ENCODE measurements around the gene KCNC1. TPM values are rescaled to one million over a fixed set of nuclear protein-coding genes. Genes with fewer than 3 reads are reported as not detected.
A peak's percentile ranks its signal among the peaks of the same experiment; 100 is the strongest.

Gene KCNC1
- total and polyA plus RNA-seq, 2 experiments from 2014 or later: 0.11 TPM; not detected in 1

- no peak for TF ChIP-seq CTCF (conservative IDR thresholded peaks at IDR 0.05; ENCODE audit: low read depth in 2 of 2)
- no peak for TF ChIP-seq STAT1 (IDR thresholded peaks at IDR 0.05; ENCODE audit: unreplicated experiment)
- no peak for TF ChIP-seq NANOG (IDR thresholded peaks at IDR 0.05; ENCODE audit: borderline replicate concordance)
- TF ChIP-seq ZNF114 (CRISPR knock-in tag; IDR thresholded peaks at IDR 0.05): no peak
- no peak for TF ChIP-seq EZH2 (IDR thresholded peaks at IDR 0.05; ENCODE audit: low read depth, unreplicated experiment)
- no peak for TF ChIP-seq REST (IDR thresholded peaks at IDR 0.05; ENCODE audit: unreplicated experiment)
- TF ChIP-seq EZH2phosphoT487 (IDR thresholded peaks at IDR 0.05; ENCODE audit: unreplicated experiment): no peak
- TF ChIP-seq ETS1 (IDR thresholded peaks at IDR 0.05): no peak
- no peak for TF ChIP-seq CREB1 (CRISPR knock-in tag; IDR thresholded peaks at IDR 0.05; ENCODE audit: low read depth)
- no peak for TF ChIP-seq ZNF331 (CRISPR knock-in tag; IDR thresholded peaks at IDR 0.05; ENCODE audit: low read depth)
- no peak for TF ChIP-seq POLR2AphosphoS5 (IDR thresholded peaks at IDR 0.05; ENCODE audit: low read depth)
Observed at GRCh38 chr11:17725174-17725573, 9.4 kb upstream of the KCNC1 start (continued).

GRCh38 chr11:17730137-17730536 lies 4.4 kb upstream of the KCNC1 start:
- DNase-seq (ENCODE audit: low spot score) (no peak), ATAC-seq (no peak)
- Histone ChIP-seq H3K9me2 (ENCODE audit: insufficient read depth) (no peaks in the 10 kb centered on the region), H3K79me2 (replicated peaks; ENCODE audit: insufficient read depth) (no peaks in the 10 kb centered on the region), H3K4me3 (no peak overlapping the region), H3K27me3 (ENCODE audit: insufficient read depth) (peaks cover 59% of the 10 kb centered on the region), H3K36me3 (ENCODE audit: insufficient read depth) (no peaks in the 10 kb centered on the region), H3F3A (replicated peaks; ENCODE audit: low read depth) (no peaks in the 10 kb centered on the region), H3K4me1 (ENCODE audit: insufficient read depth) (no peaks in the 10 kb centered on the region), H3K4me2 (no peak overlapping the region), H2AFZ (peak overlapping the region; percentile 63; the same call in 1 of the 2 replicates), H3K27ac (ENCODE audit: low read depth) (no peak overlapping the region), H4K20me1 (replicated peaks; ENCODE audit: insufficient read depth) (no peaks in the 10 kb centered on the region; the same call in 1 of the 2 replicates)
- Mint-ChIP-seq H3K36me3 (ENCODE audit: low read depth) (no peaks in the 10 kb centered on the region), H3K27me3 (ENCODE audit: insufficient read depth, low read depth, poor library complexity) (peaks cover 35% of the 10 kb centered on the region), H3K4me1 (peaks cover 10% of the 10 kb centered on the region; the same call in 2 of the 3 replicates), H3K27ac (no peak overlapping the region), H3K4me3 (no peak overlapping the region), H3K9me3 (no peaks in the 10 kb centered on the region)
- TF ChIP-seq REST (IDR thresholded peaks at IDR 0.05; ENCODE audit: unreplicated experiment) (no peak), JUNB (IDR thresholded peaks at IDR 0.05; ENCODE audit: unreplicated experiment) (no peak), EZH2phosphoT487 (IDR thresholded peaks at IDR 0.05; ENCODE audit: unreplicated experiment) (no peak), STAT1 (IDR thresholded peaks at IDR 0.05; ENCODE audit: unreplicated experiment) (no peak), CREB1 (CRISPR knock-in tag; IDR thresholded peaks at IDR 0.05; ENCODE audit: low read depth) (no peak), POLR2AphosphoS5 (IDR thresholded peaks at IDR 0.05; ENCODE audit: low read depth) (no peak), CTCF (conservative IDR thresholded peaks at IDR 0.05; ENCODE audit: low read depth in 2 of 2) (no peak), ZNF331 (CRISPR knock-in tag; IDR thresholded peaks at IDR 0.05; ENCODE audit: low read depth) (no peak), NANOG (IDR thresholded peaks at IDR 0.05; ENCODE audit: borderline replicate concordance) (no peak), ZNF114 (CRISPR knock-in tag; IDR thresholded peaks at IDR 0.05) (no peak), EZH2 (IDR thresholded peaks at IDR 0.05; ENCODE audit: low read depth, unreplicated experiment) (no peak), ETS1 (IDR thresholded peaks at IDR 0.05) (no peak)

Data from GM23338 (cell line).